ENCODE results near the gene NUP58.

The NUP58 gene

DNA sequence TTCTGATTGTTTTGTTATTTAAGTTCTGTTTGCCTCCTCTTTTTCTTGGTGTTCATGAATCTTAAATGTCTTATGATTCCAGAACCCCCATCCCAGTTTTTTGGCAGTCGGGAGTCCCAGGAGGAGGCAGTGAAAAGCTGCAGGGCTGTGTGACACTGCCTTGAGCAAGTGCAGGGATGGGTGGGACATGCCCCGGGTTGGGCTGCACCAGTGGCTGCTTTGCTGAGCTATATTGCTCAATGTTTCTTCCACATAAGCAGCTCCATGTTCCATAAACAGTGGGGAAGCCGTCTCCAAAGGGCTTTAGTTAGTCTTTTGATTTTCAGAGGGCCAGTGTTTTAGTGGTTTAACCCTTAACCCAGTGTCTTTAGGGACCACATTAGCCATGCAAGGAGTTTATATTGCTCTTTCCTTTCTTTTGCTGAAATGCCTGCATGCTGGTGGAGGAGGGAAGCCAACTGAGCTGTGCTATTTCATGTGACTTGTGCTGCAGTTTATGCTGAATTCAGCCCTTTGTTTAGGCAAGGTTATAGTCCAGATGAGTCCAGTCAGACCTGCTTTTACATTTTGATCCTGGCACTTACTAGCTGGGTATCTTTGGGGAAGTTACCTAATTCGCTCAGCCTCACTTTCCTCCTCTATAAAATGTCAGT lies 83.5 kb downstream of the NUP58 start:
- TF ChIP-seq CTCF (IDR thresholded peaks at IDR 0.05; ENCODE audit: unreplicated experiment in 3 of 3), result no peak
- no peaks in the 10 kb centered on the region for H3K36me3 Mint-ChIP-seq (ENCODE audit: low read depth)
- H3K27ac Mint-ChIP-seq, result peak overlapping the region in 1 of 3 experiments; percentile 68

GRCh38 chr13:25391932-25392331 lies 90.5 kb downstream of the NUP58 start:
- H3K27me3 Mint-ChIP-seq (ENCODE audit: low read depth), result peaks cover 16% of the 10 kb centered on the region
- H3K4me1 Mint-ChIP-seq, result peaks cover 5% of the 10 kb centered on the region
- no peak overlapping the region for H3K4me3 Mint-ChIP-seq
- H3K9me3 Mint-ChIP-seq, result peaks cover 10% of the 10 kb centered on the region
- no peak for TF ChIP-seq CTCF (IDR thresholded peaks at IDR 0.05; ENCODE audit: unreplicated experiment in 3 of 3)
- no peaks in the 10 kb centered on the region for H3K36me3 Mint-ChIP-seq (ENCODE audit: low read depth)
- H3K27ac Mint-ChIP-seq, result peak overlapping the region in 1 of 3 experiments; percentile 0

More for the DNA sequence above, 83.5 kb downstream of the NUP58 start:
- Mint-ChIP-seq H3K4me3 (no peak overlapping the region), H3K9me3 (no peaks in the 10 kb centered on the region), H3K4me1 (peaks cover 8% of the 10 kb centered on the region), H3K27me3 (ENCODE audit: low read depth) (peaks cover 11% of the 10 kb centered on the region)

Measured in nephron (organoid).